Skeletal muscle satellite cell (primary cell): ENCODE measurements around the gene TMEM214.
"Not testable (repeated sequence)": the region's sequence is repeated elsewhere in the genome, so short reads cannot be mapped to it uniquely, and the experiment has no call there.

Experiments
- H3K27me3 ChIP-seq: 2 replicates; pipeline ENCODE4 v1.7.0; 2013; ENCODE audit warnings: low read length; ENCODE audit not compliant: control insufficient read depth, insufficient read depth
- H3K36me3 ChIP-seq: 2 replicates; pipeline ENCODE4 v1.7.0; 2013; ENCODE audit warnings: mild to moderate bottlenecking, control low read depth, low read length; ENCODE audit not compliant: insufficient read depth
- H3K4me1 ChIP-seq: 2 replicates; pipeline ENCODE4 v1.7.0; 2013; ENCODE audit warnings: low read length; ENCODE audit not compliant: control insufficient read depth, insufficient read depth
- H3K4me2 ChIP-seq: 2 replicates; pipeline ENCODE4 v1.7.0; 2013; ENCODE audit warnings: mild to moderate bottlenecking, low read length
- H3K4me3 ChIP-seq: 2 replicates; pipeline ENCODE4 v1.7.0; 2013; ENCODE audit warnings: low read length
- H3K9ac ChIP-seq: 2 replicates; pipeline ENCODE4 v1.7.0; 2013; ENCODE audit warnings: mild to moderate bottlenecking, low read depth, low read length, moderate library complexity
- H3K9me3 ChIP-seq: replicated peaks from 2 replicates; pipeline ENCODE4 v1.7.0; 2013; ENCODE audit warnings: mild to moderate bottlenecking, control low read depth, low read length

TMEM214 gene

GRCh38 chr2:27073782-27074181, 41.0 kb downstream of the TMEM214 start:
- Histone ChIP-seq H3K9me3 (no peaks in the 10 kb centered on the region), H3K4me2 (no peak overlapping the region), H3K27me3 (no peaks in the 10 kb centered on the region), H3K4me1 (peaks cover 43% of the 10 kb centered on the region), H3K9ac (no peak overlapping the region), H3K36me3 (peaks cover 12% of the 10 kb centered on the region), H3K4me3 (no peak overlapping the region)

GRCh38 chr2:27074738-27075565, 42.2 kb downstream of the TMEM214 start:
- Histone ChIP-seq H3K4me3 (no peak overlapping the region), H3K9me3 (no peaks in the 10 kb centered on the region), H3K4me1 (peaks cover 45% of the 10 kb centered on the region), H3K36me3 (peaks cover under 1% of the 10 kb centered on the region), H3K4me2 (no peak overlapping the region), H3K27me3 (no peaks in the 10 kb centered on the region), H3K9ac (no peak overlapping the region)

- H3K27me3 ChIP-seq, H3K36me3 ChIP-seq, H3K4me2 ChIP-seq, H3K9me3 ChIP-seq, H3K9ac ChIP-seq, H3K4me3 ChIP-seq: not testable (repeated sequence)
- peaks cover 45% of the 10 kb centered on the region for H3K4me1 ChIP-seq
Observed at GRCh38 chr2:27075566-27075871, 42.8 kb downstream of the TMEM214 start.

- peaks cover 51% of the 10 kb centered on the region for H3K4me1 ChIP-seq
- H3K4me2 ChIP-seq: no peak overlapping the region
- H3K27me3 ChIP-seq: no peaks in the 10 kb centered on the region
- no peak overlapping the region for H3K9ac ChIP-seq
- H3K9me3 ChIP-seq: no peaks in the 10 kb centered on the region
- no peak overlapping the region for H3K4me3 ChIP-seq
- no peaks in the 10 kb centered on the region for H3K36me3 ChIP-seq
Observed at GRCh38 chr2:27076323-27076722, 43.6 kb downstream of the TMEM214 start.

- Histone ChIP-seq H3K4me3 (no peak overlapping the region), H3K9ac (no peak overlapping the region), H3K9me3 (no peaks in the 10 kb centered on the region), H3K4me2 (no peak overlapping the region), H3K4me1 (peaks cover 56% of the 10 kb centered on the region), H3K36me3 (peaks cover 4% of the 10 kb centered on the region), H3K27me3 (no peaks in the 10 kb centered on the region)
Observed at GRCh38 chr2:27077231-27077630, 44.5 kb downstream of the TMEM214 start.

GRCh38 chr2:27078267-27079194, 45.8 kb downstream of the TMEM214 start, which contains the start of gene EMILIN1:
TSS of gene EMILIN1 (plus strand) at chr2:27078615. CDS start at chr2:27079066, 451 bp downstream.
- Histone ChIP-seq H3K4me1 (peaks cover 63% of the 10 kb centered on the region), H3K9ac (peak within 1 kb of the TSS; percentile 86), H3K4me3 (peak within 1 kb of the TSS; percentile 76), H3K27me3 (no peaks in the 10 kb centered on the region), H3K4me2 (peak within 1 kb of the TSS; percentile 91), H3K36me3 (peaks cover 8% of the 10 kb centered on the region), H3K9me3 (no peaks in the 10 kb centered on the region)

- H3K27me3 ChIP-seq: no peaks in the 10 kb centered on the region
- peak overlapping the region; percentile 91 for H3K4me2 ChIP-seq
- H3K9me3 ChIP-seq: no peaks in the 10 kb centered on the region
- H3K4me3 ChIP-seq: peak overlapping the region; percentile 76
- H3K36me3 ChIP-seq: peaks cover 10% of the 10 kb centered on the region
- H3K9ac ChIP-seq: peak overlapping the region; percentile 86
- H3K4me1 ChIP-seq: peaks cover 63% of the 10 kb centered on the region
Observed at GRCh38 chr2:27079233-27080139, 46.7 kb downstream of the TMEM214 start.

GRCh38 chr2:27080140-27080469, 47.3 kb downstream of the TMEM214 start:
- Histone ChIP-seq H3K9ac (peak overlapping the region; percentile 86), H3K4me2 (peak overlapping the region; percentile 91), H3K4me1 (peaks cover 58% of the 10 kb centered on the region), H3K36me3 (peaks cover 10% of the 10 kb centered on the region), H3K4me3 (peak overlapping the region; percentile 76), H3K9me3 (no peaks in the 10 kb centered on the region), H3K27me3 (no peaks in the 10 kb centered on the region)

- Histone ChIP-seq H3K9me3 (no peaks in the 10 kb centered on the region), H3K4me3 (peak overlapping the region; percentile 76), H3K9ac (peak overlapping the region; percentile 86), H3K4me1 (peaks cover 59% of the 10 kb centered on the region), H3K27me3 (no peaks in the 10 kb centered on the region), H3K36me3 (peaks cover 10% of the 10 kb centered on the region), H3K4me2 (peak overlapping the region; percentile 91)
Observed at GRCh38 chr2:27080603-27080936, 47.8 kb downstream of the TMEM214 start.

- peaks cover 10% of the 10 kb centered on the region for H3K36me3 ChIP-seq
- H3K4me3 ChIP-seq: peak overlapping the region; percentile 41
- H3K9ac ChIP-seq: peak overlapping the region; percentile 55
- H3K27me3 ChIP-seq: no peaks in the 10 kb centered on the region
- H3K4me2 ChIP-seq: peak overlapping the region; percentile 91
- H3K9me3 ChIP-seq: no peaks in the 10 kb centered on the region
- H3K4me1 ChIP-seq: peaks cover 72% of the 10 kb centered on the region
Observed at GRCh38 chr2:27081984-27082772, 49.4 kb downstream of the TMEM214 start.
